GM18858 (cell line): Measurements from ENCODE around the gene NOL4L.

Source experiments
- ATAC-seq: cut with Tn5 transposase; IDR thresholded peaks from one replicate; pipeline ENCODE4 v1.9.1; 2021; ENCODE audit not compliant: unreplicated experiment

Gene NOL4L

GRCh38 chr20:32577657-32578056, 7.5 kb downstream of the NOL4L start:
- no peak for ATAC-seq

GRCh38 chr20:32577023-32577422, 8.1 kb downstream of the NOL4L start:
- ATAC-seq, result no peak

GRCh38 chr20:32576560-32576959, 8.6 kb downstream of the NOL4L start:
- no peak for ATAC-seq

- no peak for ATAC-seq
These were observed 9.3 kb downstream of the NOL4L start for GRCh38 chr20:32575805-32576204.

- no peak for ATAC-seq
These were observed 9.9 kb downstream of the NOL4L start for GRCh38 chr20:32575227-32575581.

GRCh38 chr20:32574296-32575226, 10.6 kb downstream of the NOL4L start:
- ATAC-seq, result no peak

- no peak for ATAC-seq
These were observed 11.8 kb downstream of the NOL4L start for GRCh38 chr20:32573167-32573851.

- ATAC-seq, result no peak
These were observed 12.7 kb downstream of the NOL4L start for GRCh38 chr20:32572271-32572968.

GRCh38 chr20:32571566-32571965, 13.6 kb downstream of the NOL4L start:
- no peak for ATAC-seq

- no peak for ATAC-seq
These were observed 14.5 kb downstream of the NOL4L start for GRCh38 chr20:32570401-32571190.

- ATAC-seq, result no peak
These were observed 15.5 kb downstream of the NOL4L start for GRCh38 chr20:32569380-32570305.

- ATAC-seq, result no peak
These were observed 16.1 kb downstream of the NOL4L start for GRCh38 chr20:32569018-32569379.

GRCh38 chr20:32567384-32568178, 17.6 kb downstream of the NOL4L start:
- ATAC-seq, result no peak

GRCh38 chr20:32566379-32567374, 18.5 kb downstream of the NOL4L start:
- ATAC-seq, result no peak

GRCh38 chr20:32565735-32566032, 19.4 kb downstream of the NOL4L start:
- no peak for ATAC-seq

GRCh38 chr20:32564921-32565734, 20.0 kb downstream of the NOL4L start:
- ATAC-seq, result no peak

GRCh38 chr20:32564440-32564839, 20.7 kb downstream of the NOL4L start:
- no peak for ATAC-seq
